Stomach smooth muscle (tissue), 2 donors: ENCODE measurements around the gene SLC1A7.

Source experiments
- H3K27ac ChIP-seq: one replicate; pipeline ENCODE4 v1.7.0; 2013; ENCODE audit warnings: mild to moderate bottlenecking, low read length, inconsistent platforms
- H3K27me3 ChIP-seq, 2 donors: one replicate each; pipeline ENCODE4 v1.7.0; 2013; ENCODE audit warnings: low read length in 2 of 2; ENCODE audit not compliant: insufficient read depth in 2 of 2, control insufficient read depth in 1 of 2
- H3K36me3 ChIP-seq, 2 donors: one replicate each; pipeline ENCODE4 v1.7.0; 2013; ENCODE audit warnings: low read length in 2 of 2; ENCODE audit not compliant: control insufficient read depth in 2 of 2, insufficient read depth in 2 of 2
- H3K4me1 ChIP-seq: one replicate; pipeline ENCODE4 v1.7.0; 2013; ENCODE audit warnings: low read length; ENCODE audit not compliant: control insufficient read depth, insufficient read depth
- H3K4me3 ChIP-seq, 2 donors: one replicate each; pipeline ENCODE4 v1.7.0; 2013; ENCODE audit warnings: low read length in 2 of 2
- H3K9ac ChIP-seq, 2 donors: one replicate each; pipeline ENCODE4 v1.7.0; 2013; ENCODE audit warnings: low read length in 2 of 2, mild to moderate bottlenecking in 1 of 2
- H3K9me3 ChIP-seq, 2 donors: one replicate each; pipeline ENCODE4 v1.7.0; 2013; ENCODE audit warnings: low read length in 2 of 2; ENCODE audit not compliant: control insufficient read depth in 2 of 2
- donor health status: healthy.
- donor health status: Pancreatic carcinoma.

Gene SLC1A7

GRCh38 chr1:53158900-53159299 is 16.5 kb upstream of the SLC1A7 start:
- Histone ChIP-seq H3K4me3 (no peak overlapping the region), H3K36me3 (no peaks in the 10 kb centered on the region), H3K27me3 (no peaks in the 10 kb centered on the region), H3K9me3 (no peaks in the 10 kb centered on the region), H3K27ac (no peak overlapping the region), H3K9ac (no peak overlapping the region), H3K4me1 (no peaks in the 10 kb centered on the region)

GRCh38 chr1:53156783-53157182 is 14.3 kb upstream of the SLC1A7 start:
- H3K27me3 ChIP-seq: no peaks in the 10 kb centered on the region
- no peaks in the 10 kb centered on the region for H3K4me1 ChIP-seq
- H3K9ac ChIP-seq: no peak overlapping the region
- no peaks in the 10 kb centered on the region for H3K9me3 ChIP-seq
- H3K36me3 ChIP-seq: no peaks in the 10 kb centered on the region
- H3K4me3 ChIP-seq: no peak overlapping the region
- H3K27ac ChIP-seq: no peak overlapping the region

- Histone ChIP-seq H3K9me3 (no peaks in the 10 kb centered on the region), H3K9ac (no peak overlapping the region), H3K4me1 (no peaks in the 10 kb centered on the region), H3K27me3 (no peaks in the 10 kb centered on the region), H3K27ac (no peak overlapping the region), H3K36me3 (no peaks in the 10 kb centered on the region), H3K4me3 (no peak overlapping the region)
Measured at GRCh38 chr1:53155945-53156344, 13.5 kb upstream of the SLC1A7 start.

GRCh38 chr1:53155534-53155933 is 13.1 kb upstream of the SLC1A7 start:
- no peaks in the 10 kb centered on the region for H3K36me3 ChIP-seq
- no peaks in the 10 kb centered on the region for H3K27me3 ChIP-seq
- H3K4me1 ChIP-seq: no peaks in the 10 kb centered on the region
- no peak overlapping the region for H3K4me3 ChIP-seq
- no peak overlapping the region for H3K27ac ChIP-seq
- H3K9me3 ChIP-seq: no peaks in the 10 kb centered on the region
- H3K9ac ChIP-seq: no peak overlapping the region

- H3K36me3 ChIP-seq: no peaks in the 10 kb centered on the region
- H3K9ac ChIP-seq: no peak overlapping the region
- no peak overlapping the region for H3K27ac ChIP-seq
- no peaks in the 10 kb centered on the region for H3K9me3 ChIP-seq
- H3K4me3 ChIP-seq: no peak overlapping the region
- H3K27me3 ChIP-seq: no peaks in the 10 kb centered on the region
- H3K4me1 ChIP-seq: no peaks in the 10 kb centered on the region
Measured at GRCh38 chr1:53154859-53155438, 12.5 kb upstream of the SLC1A7 start.

GRCh38 chr1:53153752-53154151 is 11.3 kb upstream of the SLC1A7 start:
- H3K4me3 ChIP-seq: no peak overlapping the region
- no peak overlapping the region for H3K9ac ChIP-seq
- no peaks in the 10 kb centered on the region for H3K4me1 ChIP-seq
- H3K9me3 ChIP-seq: no peaks in the 10 kb centered on the region
- H3K36me3 ChIP-seq: no peaks in the 10 kb centered on the region
- no peaks in the 10 kb centered on the region for H3K27me3 ChIP-seq
- no peak overlapping the region for H3K27ac ChIP-seq

- no peak overlapping the region for H3K27ac ChIP-seq
- H3K27me3 ChIP-seq: no peaks in the 10 kb centered on the region
- no peak overlapping the region for H3K9ac ChIP-seq
- no peaks in the 10 kb centered on the region for H3K36me3 ChIP-seq
- peaks cover 16% of the 10 kb centered on the region for H3K4me1 ChIP-seq
- no peaks in the 10 kb centered on the region for H3K9me3 ChIP-seq
- no peak overlapping the region for H3K4me3 ChIP-seq
Measured at GRCh38 chr1:53148123-53148522, 5.7 kb upstream of the SLC1A7 start.

- Histone ChIP-seq H3K27ac (no peak overlapping the region), H3K9me3 (no peaks in the 10 kb centered on the region), H3K27me3 (no peaks in the 10 kb centered on the region), H3K36me3 (no peaks in the 10 kb centered on the region), H3K9ac (no peak overlapping the region), H3K4me3 (no peak overlapping the region), H3K4me1 (peaks cover 16% of the 10 kb centered on the region)
Measured at GRCh38 chr1:53147174-53147573, 4.7 kb upstream of the SLC1A7 start.

GRCh38 chr1:53145942-53146708 is 3.7 kb upstream of the SLC1A7 start:
- peak overlapping the region; percentile 36 to 63 for H3K9ac ChIP-seq

GRCh38 chr1:53145619-53145941 is 3.1 kb upstream of the SLC1A7 start:
- Histone ChIP-seq H3K4me3 (no peak overlapping the region), H3K27me3 (no peaks in the 10 kb centered on the region), H3K4me1 (peaks cover 18% of the 10 kb centered on the region), H3K9ac (peak overlapping the region in 1 of 2 donors; percentile 63), H3K36me3 (no peaks in the 10 kb centered on the region), H3K9me3 (no peaks in the 10 kb centered on the region), H3K27ac (peak overlapping the region; percentile 82)

More at GRCh38 chr1:53145942-53146708, 3.7 kb upstream of the SLC1A7 start:
- peaks cover 16% of the 10 kb centered on the region for H3K4me1 ChIP-seq
- no peaks in the 10 kb centered on the region for H3K36me3 ChIP-seq
- no peaks in the 10 kb centered on the region for H3K27me3 ChIP-seq
- peak overlapping the region in 1 of 2 donors; percentile 35 for H3K4me3 ChIP-seq
- peak overlapping the region; percentile 82 for H3K27ac ChIP-seq
- no peaks in the 10 kb centered on the region for H3K9me3 ChIP-seq

- Histone ChIP-seq H3K27ac (peak overlapping the region; percentile 82), H3K9ac (no peak overlapping the region), H3K36me3 (no peaks in the 10 kb centered on the region), H3K4me3 (no peak overlapping the region), H3K27me3 (no peaks in the 10 kb centered on the region), H3K4me1 (peaks cover 23% of the 10 kb centered on the region), H3K9me3 (no peaks in the 10 kb centered on the region)
Measured at GRCh38 chr1:53145051-53145600, 2.7 kb upstream of the SLC1A7 start.
